ENCODE results near the gene RAPGEF4. TPM values are rescaled to one million over a fixed set of nuclear protein-coding genes. Genes with fewer than 3 reads are reported as not detected.

Gene RAPGEF4
- total and polyA plus RNA-seq, 5 experiments from 2014 or later, result 0.40 to 1.8 (median 1.2) TPM; not detected in 2

- Mint-ChIP-seq H3K36me3 (no peaks in the 10 kb centered on the region), H3K27me3 (peaks cover 0 to 9% (median 6%) of the 10 kb centered on the region in 5 donors), H3K4me3 (no peak overlapping the region), H3K9me3 (no peaks in the 10 kb centered on the region), H3K4me1 (peaks cover 0 to 2% (median 0%) of the 10 kb centered on the region in 4 donors), H3K27ac (no peak overlapping the region)
- POLR2A ChIA-PET, result no interaction called here
- ATAC-seq, result no peak
- DNase-seq, result no peak
Observed at GRCh38 chr2:172888714-172889669, 153.3 kb downstream of the RAPGEF4 start.

- H3K36me3 Mint-ChIP-seq, result no peaks in the 10 kb centered on the region
- peaks cover 0 to 2% (median 0%) of the 10 kb centered on the region in 4 donors for H3K4me1 Mint-ChIP-seq
- DNase-seq (no peak), ATAC-seq (no peak)
- POLR2A ChIA-PET, result no interaction called here
- no peaks in the 10 kb centered on the region for H3K9me3 Mint-ChIP-seq
- H3K4me3 Mint-ChIP-seq, result no peak overlapping the region
- peaks cover 0 to 8% (median 6%) of the 10 kb centered on the region in 5 donors for H3K27me3 Mint-ChIP-seq
- no peak overlapping the region for H3K27ac Mint-ChIP-seq
Observed at GRCh38 chr2:172889768-172890430, 154.3 kb downstream of the RAPGEF4 start.

GRCh38 chr2:172893111-172893510 is 157.5 kb downstream of the RAPGEF4 start:
- H3K36me3 Mint-ChIP-seq, result no peaks in the 10 kb centered on the region
- DNase-seq, result no peak
- H3K4me3 Mint-ChIP-seq, result no peak overlapping the region
- H3K27me3 Mint-ChIP-seq, result peaks cover 8 to 16% (median 11%) of the 10 kb centered on the region in 5 donors
- no peaks in the 10 kb centered on the region for H3K9me3 Mint-ChIP-seq
- peaks cover 0 to 2% (median 0%) of the 10 kb centered on the region in 4 donors for H3K4me1 Mint-ChIP-seq
- no peak overlapping the region for H3K27ac Mint-ChIP-seq
- ATAC-seq, result no peak
- POLR2A ChIA-PET, result no interaction called here

- H3K27ac Mint-ChIP-seq, result no peak overlapping the region
- POLR2A ChIA-PET, result no interaction called here
Observed at GRCh38 chr2:172893671-172894070, 158.0 kb downstream of the RAPGEF4 start.

GRCh38 chr2:172894689-172895387 is 159.2 kb downstream of the RAPGEF4 start:
- peaks cover 0 to 1% (median 0%) of the 10 kb centered on the region in 4 donors for H3K4me1 Mint-ChIP-seq
- H3K27ac Mint-ChIP-seq, result no peak overlapping the region
- no peak for ATAC-seq
- peaks cover 11 to 21% (median 15%) of the 10 kb centered on the region in 5 donors for H3K27me3 Mint-ChIP-seq
- H3K4me3 Mint-ChIP-seq, result no peak overlapping the region
- no peak for DNase-seq
- POLR2A ChIA-PET, result no interaction called here
- H3K9me3 Mint-ChIP-seq, result no peaks in the 10 kb centered on the region
- no peaks in the 10 kb centered on the region for H3K36me3 Mint-ChIP-seq

More at GRCh38 chr2:172893671-172894070, 158.0 kb downstream of the RAPGEF4 start:
- H3K4me3 Mint-ChIP-seq, result no peak overlapping the region
- H3K4me1 Mint-ChIP-seq, result peaks cover 0 to 2% (median 0%) of the 10 kb centered on the region in 4 donors
- DNase-seq (no peak), ATAC-seq (no peak)
- peaks cover 11 to 17% (median 14%) of the 10 kb centered on the region in 5 donors for H3K27me3 Mint-ChIP-seq
- H3K36me3 Mint-ChIP-seq, result no peaks in the 10 kb centered on the region
- no peaks in the 10 kb centered on the region for H3K9me3 Mint-ChIP-seq

GRCh38 chr2:172896661-172897081 is 161.0 kb downstream of the RAPGEF4 start:
- Mint-ChIP-seq H3K27ac (no peak overlapping the region), H3K4me1 (no peaks in the 10 kb centered on the region), H3K27me3 (peaks cover 8 to 18% (median 15%) of the 10 kb centered on the region in 5 donors), H3K9me3 (no peaks in the 10 kb centered on the region), H3K4me3 (no peak overlapping the region), H3K36me3 (no peaks in the 10 kb centered on the region)
- no peak for ATAC-seq
- POLR2A ChIA-PET, result no interaction called here
- no peak for DNase-seq

- no peaks in the 10 kb centered on the region for H3K9me3 Mint-ChIP-seq
- no peak overlapping the region for H3K27ac Mint-ChIP-seq
- peaks cover 3 to 9% (median 4%) of the 10 kb centered on the region in 4 donors for H3K4me1 Mint-ChIP-seq
- no peak for DNase-seq
- ATAC-seq, result no peak
- H3K36me3 Mint-ChIP-seq, result no peaks in the 10 kb centered on the region
- POLR2A ChIA-PET, result no interaction called here
- no peak overlapping the region for H3K4me3 Mint-ChIP-seq
- peaks cover 5 to 15% (median 12%) of the 10 kb centered on the region in 5 donors for H3K27me3 Mint-ChIP-seq
Observed at GRCh38 chr2:172900871-172901270, 165.2 kb downstream of the RAPGEF4 start.

GRCh38 chr2:172901913-172902312 is 166.3 kb downstream of the RAPGEF4 start:
- DNase-seq (no peak), ATAC-seq (no peak)
- H3K4me1 Mint-ChIP-seq, result peaks cover 3 to 9% (median 4%) of the 10 kb centered on the region in 4 donors
- no peak overlapping the region for H3K4me3 Mint-ChIP-seq
- H3K27me3 Mint-ChIP-seq, result peaks cover 5 to 15% (median 11%) of the 10 kb centered on the region in 5 donors
- POLR2A ChIA-PET, result no interaction called here
- no peaks in the 10 kb centered on the region for H3K36me3 Mint-ChIP-seq
- H3K27ac Mint-ChIP-seq, result no peak overlapping the region
- H3K9me3 Mint-ChIP-seq, result no peaks in the 10 kb centered on the region

- no peak overlapping the region for H3K27ac Mint-ChIP-seq
- H3K4me1 Mint-ChIP-seq, result peaks cover 3 to 9% (median 4%) of the 10 kb centered on the region in 4 donors
- peaks cover 0 to 3% (median 1%) of the 10 kb centered on the region in 5 donors for H3K27me3 Mint-ChIP-seq
- no peak for DNase-seq
- no peaks in the 10 kb centered on the region for H3K9me3 Mint-ChIP-seq
- no peaks in the 10 kb centered on the region for H3K36me3 Mint-ChIP-seq
- H3K4me3 Mint-ChIP-seq, result no peak overlapping the region
- POLR2A ChIA-PET, result no interaction called here
- no peak for ATAC-seq
Observed at GRCh38 chr2:172904236-172904635, 168.6 kb downstream of the RAPGEF4 start.

- no peak overlapping the region for H3K27ac Mint-ChIP-seq
- peaks cover 3 to 9% (median 5%) of the 10 kb centered on the region in 4 donors for H3K4me1 Mint-ChIP-seq
- H3K9me3 Mint-ChIP-seq, result no peaks in the 10 kb centered on the region
- H3K36me3 Mint-ChIP-seq, result no peaks in the 10 kb centered on the region
- H3K4me3 Mint-ChIP-seq, result no peak overlapping the region
- POLR2A ChIA-PET, result no interaction called here
- DNase-seq (no peak), ATAC-seq (no peak)
- peaks cover 0 to 3% (median 0%) of the 10 kb centered on the region in 5 donors for H3K27me3 Mint-ChIP-seq
Observed at GRCh38 chr2:172905937-172906811, 170.5 kb downstream of the RAPGEF4 start.

- POLR2A ChIA-PET, result no interaction called here
- Mint-ChIP-seq H3K9me3 (no peaks in the 10 kb centered on the region), H3K36me3 (no peaks in the 10 kb centered on the region), H3K4me1 (peaks cover 9 to 25% (median 20%) of the 10 kb centered on the region in 4 donors), H3K27me3 (no peaks in the 10 kb centered on the region), H3K4me3 (no peak overlapping the region), H3K27ac (peak overlapping the region in 1 of 10 donors; percentile 14)
- ATAC-seq (no peak), DNase-seq (no peak)
Observed at GRCh38 chr2:172908275-172908674, 172.6 kb downstream of the RAPGEF4 start.

- DNase-seq (no peak), ATAC-seq (no peak)
- no peaks in the 10 kb centered on the region for H3K36me3 Mint-ChIP-seq
- no peak overlapping the region for H3K27ac Mint-ChIP-seq
- POLR2A ChIA-PET, result no interaction called here
- no peaks in the 10 kb centered on the region for H3K9me3 Mint-ChIP-seq
- H3K4me1 Mint-ChIP-seq, result peaks cover 9 to 31% (median 25%) of the 10 kb centered on the region in 4 donors
- no peak overlapping the region for H3K4me3 Mint-ChIP-seq
- H3K27me3 Mint-ChIP-seq, result peaks cover 0 to 2% (median 0%) of the 10 kb centered on the region in 5 donors
Observed at GRCh38 chr2:172909454-172909853, 173.8 kb downstream of the RAPGEF4 start.
